ENCODE measurements around the gene NAT14.

- TF ChIP-seq, protein P1, sequence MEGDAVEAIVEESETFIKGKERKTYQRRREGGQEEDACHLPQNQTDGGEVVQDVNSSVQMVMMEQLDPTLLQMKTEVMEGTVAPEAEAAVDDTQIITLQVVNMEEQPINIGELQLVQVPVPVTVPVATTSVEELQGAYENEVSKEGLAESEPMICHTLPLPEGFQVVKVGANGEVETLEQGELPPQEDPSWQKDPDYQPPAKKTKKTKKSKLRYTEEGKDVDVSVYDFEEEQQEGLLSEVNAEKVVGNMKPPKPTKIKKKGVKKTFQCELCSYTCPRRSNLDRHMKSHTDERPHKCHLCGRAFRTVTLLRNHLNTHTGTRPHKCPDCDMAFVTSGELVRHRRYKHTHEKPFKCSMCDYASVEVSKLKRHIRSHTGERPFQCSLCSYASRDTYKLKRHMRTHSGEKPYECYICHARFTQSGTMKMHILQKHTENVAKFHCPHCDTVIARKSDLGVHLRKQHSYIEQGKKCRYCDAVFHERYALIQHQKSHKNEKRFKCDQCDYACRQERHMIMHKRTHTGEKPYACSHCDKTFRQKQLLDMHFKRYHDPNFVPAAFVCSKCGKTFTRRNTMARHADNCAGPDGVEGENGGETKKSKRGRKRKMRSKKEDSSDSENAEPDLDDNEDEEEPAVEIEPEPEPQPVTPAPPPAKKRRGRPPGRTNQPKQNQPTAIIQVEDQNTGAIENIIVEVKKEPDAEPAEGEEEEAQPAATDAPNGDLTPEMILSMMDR (IDR thresholded peaks at IDR 0.05; ENCODE audit: extremely low read depth in 1 of 2, insufficient read depth in 1 of 2, low read depth in 1 of 2, low read length in 2 of 2), result no peak
- TF ChIP-seq POLR2AphosphoS5 (IDR thresholded peaks at IDR 0.05; ENCODE audit: insufficient read depth, low read depth, low read length) (no peak), JUN (IDR thresholded peaks at IDR 0.05; ENCODE audit: borderline replicate concordance, insufficient read depth, insufficient read length, low read depth) (no peak), POLR2A (IDR thresholded peaks at IDR 0.05; ENCODE audit: low read depth, low read length) (no peak), EZH2 (IDR thresholded peaks at IDR 0.05; ENCODE audit: borderline replicate concordance, low read depth, low read length, severe bottlenecking) (no peak)
Observed at GRCh38 chr19:55446060-55446459, 38.9 kb upstream of the NAT14 start.
